Ramos (cell line): ENCODE data around the gene UBL7.
"Not testable (repeated sequence)": the region's sequence is repeated elsewhere in the genome, so short reads cannot be mapped to it uniquely, and the experiment has no call there.

Experiments used
- in situ Hi-C: fragments of 300-500 bp; cut with MboI; formaldehyde crosslinking; loops from one replicate; pipeline ENCODE4 v1.14.3; 2022; ENCODE audit warnings: low sequenced_read_pairs; ENCODE audit not compliant: unreplicated experiment

The UBL7 gene

GRCh38 chr15:74464897-74465296 lies 3.9 kb upstream of the UBL7 start:
- in situ Hi-C loops, result no loop called here

GRCh38 chr15:74464216-74464615 lies 3.3 kb upstream of the UBL7 start:
- in situ Hi-C loops, result no loop called here

- in situ Hi-C loops, result no loop called here
Observed at GRCh38 chr15:74463634-74464033, 2.7 kb upstream of the UBL7 start.

- in situ Hi-C loops, result no loop called here
Observed at GRCh38 chr15:74461847-74462511, 1.0 kb upstream of the UBL7 start.

- in situ Hi-C loops, result no loop called here
Observed at GRCh38 chr15:74460298-74460697, 662 bp downstream of the UBL7 start.

GRCh38 chr15:74459798-74460197 lies 1.2 kb downstream of the UBL7 start:
- in situ Hi-C loops, result not testable (repeated sequence)

DNA sequence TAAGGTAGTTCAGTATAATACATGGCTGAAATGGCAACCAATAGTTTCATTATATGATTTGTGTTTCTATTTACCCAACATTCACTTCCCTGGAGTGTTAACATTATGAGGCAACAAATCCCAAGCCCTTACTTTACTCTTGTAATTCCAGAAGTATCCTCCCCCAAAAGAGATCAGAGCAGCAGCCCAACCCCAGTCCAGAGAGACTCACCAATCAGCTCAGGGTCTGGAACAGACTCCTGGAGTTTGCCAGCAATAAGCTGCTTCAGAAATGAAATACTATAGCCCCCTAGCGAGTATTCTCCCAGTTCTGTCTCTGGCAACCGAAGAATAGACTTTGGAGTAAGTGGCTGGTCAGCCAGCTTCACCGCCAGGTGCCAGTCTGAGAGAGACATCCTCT lies 2.5 kb downstream of the UBL7 start:
- in situ Hi-C loops, result no loop called here

GRCh38 chr15:74457036-74457435 lies 3.9 kb downstream of the UBL7 start:
- in situ Hi-C loops, result not testable (repeated sequence)

- in situ Hi-C loops, result no loop called here
Observed at GRCh38 chr15:74454764-74455500, 6.0 kb downstream of the UBL7 start.

DNA sequence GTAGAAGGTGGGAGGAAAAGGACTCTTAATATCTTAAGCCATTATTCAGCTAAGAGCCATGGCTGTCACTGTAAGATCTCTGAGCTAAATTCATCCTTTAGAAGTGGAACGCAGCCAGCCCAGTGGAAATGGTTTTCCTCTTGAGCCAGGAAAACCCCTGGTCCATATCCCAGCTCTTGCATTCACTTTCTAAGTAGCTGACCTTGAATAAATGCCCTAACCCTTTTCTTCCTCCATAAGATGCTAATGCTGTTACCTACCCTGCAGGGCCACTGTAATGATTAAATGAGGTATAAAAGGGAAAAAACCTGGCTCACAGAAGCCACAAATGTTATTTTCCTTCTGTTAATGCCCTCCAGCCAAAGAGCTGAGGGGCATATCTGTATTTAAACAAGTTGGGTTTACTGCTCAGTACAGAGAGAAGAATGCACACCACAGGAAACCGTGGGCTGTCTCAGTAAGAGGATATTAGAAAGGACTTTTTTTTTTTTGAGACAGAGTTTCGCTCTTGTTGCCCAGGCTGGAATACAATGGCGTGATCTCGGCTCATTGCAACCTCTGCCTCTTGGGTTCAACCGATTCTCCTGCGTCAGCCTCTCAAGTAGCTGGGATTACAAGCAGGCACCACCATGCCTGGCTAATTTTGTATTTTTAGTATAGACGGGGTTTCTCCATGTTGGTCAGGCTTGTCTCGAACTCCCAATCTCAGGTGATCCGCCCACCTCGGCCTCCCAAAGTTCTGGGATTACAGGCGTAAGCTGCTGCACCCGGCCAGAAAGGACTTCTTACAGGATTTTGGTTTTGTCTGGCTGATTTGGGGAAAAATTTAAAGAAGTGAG lies 6.8 kb downstream of the UBL7 start:
- in situ Hi-C loops, result no loop called here

GRCh38 chr15:74451861-74452835 lies 8.8 kb downstream of the UBL7 start:
- in situ Hi-C loops, result no loop called here

- in situ Hi-C loops, result no loop called here
Observed at GRCh38 chr15:74451322-74451721, 9.6 kb downstream of the UBL7 start.

- in situ Hi-C loops, result no loop called here
Observed at GRCh38 chr15:74449643-74450205, 11.2 kb downstream of the UBL7 start.

DNA sequence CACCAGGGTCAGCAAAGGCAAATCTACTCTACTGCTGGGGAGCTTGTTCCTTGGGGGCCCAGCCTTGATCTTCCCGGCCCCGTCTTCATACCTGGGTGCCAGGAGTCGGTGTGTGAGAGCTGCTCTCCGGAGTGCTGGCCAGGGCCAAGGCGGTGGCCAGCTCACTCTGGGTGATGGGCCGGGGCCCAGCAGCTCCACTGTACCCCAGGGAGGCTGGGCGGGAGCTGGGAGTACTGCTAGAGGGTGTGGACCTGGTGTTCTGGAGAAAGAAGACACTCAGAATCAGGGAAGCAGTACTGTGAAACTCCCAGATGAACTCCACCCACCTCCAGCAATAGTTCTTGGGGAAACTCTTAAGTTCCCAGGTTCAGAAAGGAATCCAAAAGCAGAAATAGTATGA lies 11.9 kb downstream of the UBL7 start:
- in situ Hi-C loops, result no loop called here

GRCh38 chr15:74445816-74446763 lies 14.9 kb downstream of the UBL7 start:
- in situ Hi-C loops, result no loop called here

DNA sequence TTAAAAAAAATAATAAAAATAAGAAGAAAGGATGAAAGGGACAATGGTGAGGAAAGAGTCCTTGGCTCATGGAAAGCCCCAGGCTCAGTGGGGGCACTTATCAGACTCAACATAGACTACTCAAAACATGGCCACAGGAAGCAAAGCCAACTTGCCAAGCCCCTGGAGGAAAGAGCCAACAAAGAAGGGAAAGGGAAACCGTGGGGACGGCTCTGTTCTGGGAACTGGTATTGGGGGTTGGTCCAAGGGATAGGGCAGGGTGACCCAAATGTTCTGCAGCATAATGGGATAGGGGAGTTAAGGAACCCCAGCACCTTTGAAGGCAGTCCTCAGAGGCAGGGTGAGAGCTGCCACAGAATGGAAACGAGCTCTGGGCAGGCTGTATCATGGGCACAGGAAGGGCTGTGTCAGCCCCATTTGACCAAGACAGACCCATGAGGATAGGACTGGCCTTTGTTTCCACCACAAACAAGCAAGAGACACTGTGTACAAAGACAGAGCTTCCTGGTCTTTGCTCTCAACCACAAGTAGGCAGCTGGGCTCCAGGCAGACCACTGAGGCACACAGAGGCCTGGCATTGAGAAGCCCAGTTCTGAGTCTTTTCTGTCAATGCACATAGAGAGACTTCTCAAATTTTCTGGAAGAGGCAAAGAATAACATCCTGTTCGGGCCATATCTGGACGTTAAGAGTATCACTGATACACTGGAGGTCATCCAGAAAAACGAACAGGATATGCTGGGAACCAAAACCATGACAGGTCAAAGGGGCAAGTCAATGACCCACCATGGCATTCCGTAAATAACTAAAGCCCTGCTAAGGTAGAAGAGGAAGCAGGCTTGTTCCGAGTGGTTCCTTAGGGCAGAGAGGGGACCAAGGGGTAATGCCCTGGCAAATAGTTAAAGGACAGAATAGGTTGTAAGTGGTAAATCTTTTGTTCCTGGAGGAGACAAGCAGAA lies 16.6 kb downstream of the UBL7 start:
- in situ Hi-C loops, result no loop called here

DNA sequence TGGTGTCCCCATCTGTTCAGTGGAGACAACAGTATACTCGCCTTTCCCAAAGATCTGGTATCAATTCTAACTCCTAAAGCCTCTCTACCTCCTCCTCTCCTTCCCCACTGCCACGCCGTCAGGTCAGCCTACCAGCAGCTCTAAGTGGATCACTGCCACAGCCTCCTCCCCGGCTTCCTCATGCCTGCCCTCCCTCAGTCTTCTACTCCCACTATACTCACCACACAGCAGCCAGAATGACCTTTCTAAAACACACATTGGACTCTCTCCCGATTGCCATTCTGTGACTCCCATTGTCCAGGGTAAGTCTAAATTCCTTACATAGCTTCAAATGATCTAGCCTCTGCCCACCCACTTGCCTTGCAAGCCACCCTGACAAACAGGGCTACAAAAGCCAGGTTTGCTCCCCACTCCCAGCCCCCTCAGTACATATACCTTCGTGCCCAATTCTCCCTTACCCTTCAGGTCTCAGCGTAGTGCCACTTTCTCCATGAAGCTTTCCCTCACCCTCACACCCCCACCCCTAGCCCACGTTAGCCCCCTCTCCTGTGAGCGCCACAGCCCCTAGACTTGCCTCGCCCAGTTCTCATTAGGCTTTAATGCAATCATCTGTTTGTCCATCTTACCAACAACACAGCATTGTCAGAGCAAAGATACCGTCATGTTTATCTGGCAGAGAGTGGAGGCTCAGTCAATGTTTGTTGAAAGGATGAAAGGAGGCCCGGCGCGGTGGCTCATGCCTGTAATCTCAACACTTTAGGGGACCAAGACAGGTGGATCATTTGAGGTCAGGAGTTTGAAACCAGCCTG lies 17.7 kb downstream of the UBL7 start:
- in situ Hi-C loops, result no loop called here
